HCT116 (cell line): ENCODE measurements around the gene KCNA2. TPM values are rescaled to one million over a fixed set of nuclear protein-coding genes. Genes with fewer than 3 reads are reported as not detected.

Experiments used
- ATAC-seq: fragments of 200-7000 bp; cut with Tn5 transposase; 2 replicates; pipeline ENCODE4 v1.9.1; 2020; ENCODE audit warnings: mild to moderate bottlenecking, moderate library complexity
- BruUV-seq: library from RNA; stranded (reverse); fragments of 400-500 nt; replicated peaks from 2 replicates; lab custom pipeline; 2021; lab: Mats Ljungman, UMichigan
- CTCF ChIA-PET: fragments of 300-600 bp; sonication (Branson Sonifier 250); formaldehyde crosslinking; loops from one replicate; lab custom pipeline; 2021; ENCODE audit warnings: antibody characterized with exemption; lab: Charles Lee
- POLR2A ChIA-PET: fragments of 300-600, 350-600 bp; sonication (Branson Sonifier 250); formaldehyde crosslinking; loops from one replicate; lab custom pipeline; 2021; ENCODE audit warnings: antibody characterized with exemption; lab: Charles Lee
- RAD21 ChIA-PET, 2 experiments: fragments of 300-600 bp; sonication (Branson Sonifier 250); formaldehyde crosslinking; loops; one replicate each; lab custom pipeline; 2023; ENCODE audit warnings: low total read pairs in 2 of 2; ENCODE audit not compliant: uncharacterized antibody in 2 of 2, unreplicated experiment in 2 of 2, low non-redundant PET in 1 of 2; lab: Charles Lee
- DNase-seq: peaks from one replicate; pipeline ENCODE4 v3.0.0-alpha.2; 2010; ENCODE audit warnings: low read depth, low spot score
- H2AFZ ChIP-seq: fragments of 200-600 bp; shearing (Covaris generic), sonication (generic); 2 replicates; pipeline ENCODE4 v1.6.1; 2017; ENCODE audit warnings: low read depth, mixed run types, mixed read lengths, antibody characterized with exemption, low read length; ENCODE audit not compliant: poor library complexity, severe bottlenecking
- H3K27ac ChIP-seq: 2 replicates; pipeline ENCODE4 v1.5.1; 2012; ENCODE audit warnings: low read depth, low read length
- H3K27me3 ChIP-seq: fragments of 200-600 bp; sonication (generic); 2 replicates; pipeline ENCODE4 v1.6.1; 2016; ENCODE audit warnings: mixed run types, low read length, mixed read lengths; ENCODE audit not compliant: insufficient read depth
- H3K36me3 ChIP-seq, 2 experiments: fragments of 200-500 bp in 1 of 2; fragments of 200-600 bp in 1 of 2; sonication (Bioruptor generic) in 1 of 2; sonication (generic) in 1 of 2; 2 replicates each; pipeline versions ENCODE4 v1.5.1 to v1.6.1; 2014 to 2016; ENCODE audit warnings: low read length in 2 of 2, inconsistent platforms in 1 of 2, mixed read lengths in 1 of 2, mixed run types in 1 of 2; ENCODE audit not compliant: insufficient read depth in 2 of 2, control insufficient read depth in 1 of 2
- H3K4me1 ChIP-seq, 2 experiments: fragments of 200-600 bp in 1 of 2; sonication (generic) in 1 of 2; 2 replicates each; pipeline versions ENCODE4 v1.5.1 to v1.6.1; 2012 to 2017; ENCODE audit warnings: low read length in 2 of 2, inconsistent platforms in 1 of 2, mild to moderate bottlenecking in 1 of 2, mixed read lengths in 1 of 2, mixed run types in 1 of 2, moderate library complexity in 1 of 2; ENCODE audit not compliant: insufficient read depth in 2 of 2, control insufficient read depth in 1 of 2
- H3K4me2 ChIP-seq: fragments of 200-600 bp; sonication (generic); 2 replicates; pipeline ENCODE4 v1.6.1; 2017; ENCODE audit warnings: mixed run types, low read length, mixed read lengths
- H3K4me3 ChIP-seq, 2 experiments: fragments of 200-600 bp in 1 of 2; sonication (generic) in 1 of 2; replicated peaks in 1 of 2; 2 replicates each; pipeline ENCODE4 v1.5.1; 2011 to 2016; ENCODE audit warnings: low read length in 2 of 2, control low read depth in 1 of 2, low read depth in 1 of 2, mild to moderate bottlenecking in 1 of 2, mixed read lengths in 1 of 2, mixed run types in 1 of 2
- H3K79me2 ChIP-seq: fragments of 200-600 bp; sonication (generic); 2 replicates; pipeline ENCODE4 v1.6.1; 2017; ENCODE audit warnings: mild to moderate bottlenecking, mixed run types, low read length, moderate library complexity, mixed read lengths; ENCODE audit not compliant: insufficient read depth
- H3K9ac ChIP-seq: fragments of 200-600 bp; sonication (generic); 2 replicates; pipeline ENCODE4 v1.6.1; 2016; ENCODE audit warnings: low read length, mixed read lengths
- H3K9me2 ChIP-seq: fragments of 200-600 bp; sonication (generic), shearing (Covaris generic); 2 replicates; pipeline ENCODE4 v1.6.1; 2017; ENCODE audit warnings: mixed run types, mild to moderate bottlenecking, moderate library complexity; ENCODE audit not compliant: insufficient read depth
- H3K9me3 ChIP-seq, 2 experiments: fragments of 200-500 bp in 1 of 2; fragments of 200-600 bp in 1 of 2; sonication (Bioruptor generic) in 1 of 2; sonication (generic) in 1 of 2; 2 replicates each; pipeline ENCODE4 v1.6.1; 2014 to 2017; ENCODE audit warnings: low read length in 2 of 2, mixed read lengths in 2 of 2, inconsistent platforms in 1 of 2, low read depth in 1 of 2, mild to moderate bottlenecking in 1 of 2, mixed run types in 1 of 2, moderate library complexity in 1 of 2; ENCODE audit not compliant: control insufficient read depth in 1 of 2, insufficient read depth in 1 of 2
- H4K20me1 ChIP-seq: fragments of 200-600 bp; sonication (generic), shearing (Covaris generic); 2 replicates; pipeline ENCODE4 v1.6.1; 2017; ENCODE audit warnings: mixed run types, mild to moderate bottlenecking, moderate library complexity; ENCODE audit not compliant: insufficient read depth
- EGR1 ChIP-seq: IDR thresholded peaks from 2 replicates; pipeline ENCODE4 v1.6.1; 2012; ENCODE audit warnings: low read depth
- ELF1 ChIP-seq: IDR thresholded peaks from 2 replicates; pipeline ENCODE4 v1.6.1; 2012; ENCODE audit warnings: low read depth, borderline replicate concordance
- SIN3A ChIP-seq: IDR thresholded peaks from 2 replicates; pipeline ENCODE4 v1.6.1; 2012; ENCODE audit warnings: low read depth
- SP1 ChIP-seq: IDR thresholded peaks from 2 replicates; pipeline ENCODE4 v1.6.1; 2012; ENCODE audit warnings: low read depth
- intact Hi-C: fragments of 100-400 bp; cut with micrococcal nuclease; formaldehyde crosslinking; loops from 2 replicates; pipeline ENCODE4 v1.10.0; 2022
- total RNA-seq: library from RNA; stranded (reverse); gene quantifications from one replicate; pipeline ENCODE4 v1.2.1, GENCODE V29; 2021; ENCODE audit not compliant: unreplicated experiment
- TF ChIP-seq, protein P1 (sequence below): IDR thresholded peaks from 2 replicates; pipeline ENCODE4 v1.6.1; 2011; ENCODE audit warnings: mild to moderate bottlenecking, low read length, moderate library complexity; ENCODE audit not compliant: insufficient replicate concordance; ENCODE audit errors: extremely low read depth
- TF ChIP-seq, protein P2 (sequence below): IDR thresholded peaks from 2 replicates; pipeline ENCODE4 v1.6.1; 2012
- TF ChIP-seq, protein P3 (sequence below), 3 experiments: fragments of 200-600 bp in 1 of 3; sonication (generic) in 1 of 3; IDR thresholded peaks in 2 of 3; conservative IDR thresholded peaks in 1 of 3; 2 replicates each; pipeline ENCODE4 v1.5.1; 2012 to 2017; ENCODE audit warnings: low read depth in 2 of 3, low read length in 2 of 3, antibody characterized with exemption in 1 of 3, borderline replicate concordance in 1 of 3, control low read depth in 1 of 3, mild to moderate bottlenecking in 1 of 3, mixed read lengths in 1 of 3, mixed run types in 1 of 3, moderate library complexity in 1 of 3; ENCODE audit not compliant: insufficient read depth in 1 of 3

The KCNA2 gene
- total RNA-seq, 1 experiment from 2014 or later: not detected

DNA sequence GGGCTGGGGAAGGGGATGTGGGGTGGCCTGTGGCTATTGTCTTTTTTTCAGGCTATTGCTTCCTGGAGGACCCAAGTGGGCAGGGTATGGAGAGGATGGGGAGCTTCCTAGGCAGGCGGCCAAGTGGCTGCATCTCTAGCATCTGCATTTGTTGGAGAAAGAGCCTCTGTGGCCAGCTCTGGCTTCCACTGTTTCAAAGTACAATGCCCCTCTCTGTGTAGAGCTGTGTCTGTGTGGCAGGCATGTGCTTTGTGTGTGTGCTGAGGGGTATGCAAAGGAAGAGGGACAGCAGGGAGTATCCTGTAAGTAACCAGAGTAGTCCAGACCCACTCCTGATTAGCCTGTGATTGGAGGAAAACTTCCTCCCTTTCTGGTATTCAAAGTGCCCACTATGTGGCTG is 40.6 kb downstream of the KCNA2 start:
- no TSS peak for BruUV-seq
- no peak for ATAC-seq
- Histone ChIP-seq H3K4me3 (no peak overlapping the region), H3K36me3 (no peaks in the 10 kb centered on the region), H3K4me1 (peaks cover 0 to 6% of the 10 kb centered on the region in 2 experiments; a peak in 1 of 4 replicates), H2AFZ (no peak overlapping the region), H3K79me2 (no peaks in the 10 kb centered on the region), H3K27me3 (peaks cover 50% of the 10 kb centered on the region), H4K20me1 (no peaks in the 10 kb centered on the region), H3K27ac (no peak overlapping the region), H3K4me2 (no peak overlapping the region), H3K9me3 (no peaks in the 10 kb centered on the region), H3K9ac (no peak overlapping the region), H3K9me2 (no peaks in the 10 kb centered on the region)
- ChIA-PET CTCF (no interaction called here), RAD21 (no interaction called here), POLR2A (no interaction called here)
- DNase-seq: no peak
- intact Hi-C loops: no loop called here
- TF ChIP-seq, protein P1, sequence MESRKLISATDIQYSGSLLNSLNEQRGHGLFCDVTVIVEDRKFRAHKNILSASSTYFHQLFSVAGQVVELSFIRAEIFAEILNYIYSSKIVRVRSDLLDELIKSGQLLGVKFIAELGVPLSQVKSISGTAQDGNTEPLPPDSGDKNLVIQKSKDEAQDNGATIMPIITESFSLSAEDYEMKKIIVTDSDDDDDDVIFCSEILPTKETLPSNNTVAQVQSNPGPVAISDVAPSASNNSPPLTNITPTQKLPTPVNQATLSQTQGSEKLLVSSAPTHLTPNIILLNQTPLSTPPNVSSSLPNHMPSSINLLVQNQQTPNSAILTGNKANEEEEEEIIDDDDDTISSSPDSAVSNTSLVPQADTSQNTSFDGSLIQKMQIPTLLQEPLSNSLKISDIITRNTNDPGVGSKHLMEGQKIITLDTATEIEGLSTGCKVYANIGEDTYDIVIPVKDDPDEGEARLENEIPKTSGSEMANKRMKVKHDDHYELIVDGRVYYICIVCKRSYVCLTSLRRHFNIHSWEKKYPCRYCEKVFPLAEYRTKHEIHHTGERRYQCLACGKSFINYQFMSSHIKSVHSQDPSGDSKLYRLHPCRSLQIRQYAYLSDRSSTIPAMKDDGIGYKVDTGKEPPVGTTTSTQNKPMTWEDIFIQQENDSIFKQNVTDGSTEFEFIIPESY: no peak
- no peak for TF ChIP-seq EGR1
- TF ChIP-seq ELF1: no peak
- no peak for TF ChIP-seq SP1
- TF ChIP-seq, protein P2, sequence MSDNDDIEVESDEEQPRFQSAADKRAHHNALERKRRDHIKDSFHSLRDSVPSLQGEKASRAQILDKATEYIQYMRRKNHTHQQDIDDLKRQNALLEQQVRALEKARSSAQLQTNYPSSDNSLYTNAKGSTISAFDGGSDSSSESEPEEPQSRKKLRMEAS: no peak
- TF ChIP-seq SIN3A: no peak
- TF ChIP-seq, protein P3, sequence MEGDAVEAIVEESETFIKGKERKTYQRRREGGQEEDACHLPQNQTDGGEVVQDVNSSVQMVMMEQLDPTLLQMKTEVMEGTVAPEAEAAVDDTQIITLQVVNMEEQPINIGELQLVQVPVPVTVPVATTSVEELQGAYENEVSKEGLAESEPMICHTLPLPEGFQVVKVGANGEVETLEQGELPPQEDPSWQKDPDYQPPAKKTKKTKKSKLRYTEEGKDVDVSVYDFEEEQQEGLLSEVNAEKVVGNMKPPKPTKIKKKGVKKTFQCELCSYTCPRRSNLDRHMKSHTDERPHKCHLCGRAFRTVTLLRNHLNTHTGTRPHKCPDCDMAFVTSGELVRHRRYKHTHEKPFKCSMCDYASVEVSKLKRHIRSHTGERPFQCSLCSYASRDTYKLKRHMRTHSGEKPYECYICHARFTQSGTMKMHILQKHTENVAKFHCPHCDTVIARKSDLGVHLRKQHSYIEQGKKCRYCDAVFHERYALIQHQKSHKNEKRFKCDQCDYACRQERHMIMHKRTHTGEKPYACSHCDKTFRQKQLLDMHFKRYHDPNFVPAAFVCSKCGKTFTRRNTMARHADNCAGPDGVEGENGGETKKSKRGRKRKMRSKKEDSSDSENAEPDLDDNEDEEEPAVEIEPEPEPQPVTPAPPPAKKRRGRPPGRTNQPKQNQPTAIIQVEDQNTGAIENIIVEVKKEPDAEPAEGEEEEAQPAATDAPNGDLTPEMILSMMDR (IDR thresholded peaks at IDR 0.05 in 2 of 3, conservative IDR thresholded peaks at IDR 0.05 in 1 of 3; ENCODE audit: borderline replicate concordance in 1 of 3, insufficient read depth in 1 of 3, low read depth in 2 of 3, low read length in 2 of 3): no peak
